Measurements from ENCODE around the gene PLA2G4B.

PLA2G4B gene

DNA sequence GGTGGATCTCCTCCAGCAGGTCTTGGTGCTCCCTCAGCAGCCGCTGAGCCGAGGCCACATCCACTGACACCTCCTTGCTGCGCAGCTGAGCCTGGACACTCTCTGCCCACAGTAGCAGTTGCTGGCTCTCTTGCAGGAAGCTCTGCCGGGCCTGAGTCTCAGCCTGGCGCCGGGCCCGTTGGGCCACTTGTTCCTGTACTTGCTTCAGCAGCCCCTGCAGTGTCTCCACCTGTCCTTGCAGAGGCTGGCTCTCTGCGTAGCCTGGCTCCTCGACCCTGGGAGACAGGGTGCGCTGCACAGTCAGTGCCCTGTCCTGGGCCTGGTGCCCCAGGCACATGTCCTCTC, 39.7 kb downstream of the PLA2G4B start:
- no peaks in the 10 kb centered on the region for H3K36me3 ChIP-seq (ENCODE audit: insufficient read depth)
- H3K79me2 ChIP-seq (ENCODE audit: insufficient read depth, low read depth): no peaks in the 10 kb centered on the region
- H3K4me1 ChIP-seq (ENCODE audit: low read depth, poor library complexity, severe bottlenecking): no peaks in the 10 kb centered on the region
- H4K20me1 ChIP-seq (ENCODE audit: insufficient read depth): no peaks in the 10 kb centered on the region
- no peak overlapping the region for H3K4me2 ChIP-seq
- no peak overlapping the region for H2AFZ ChIP-seq (ENCODE audit: low read depth)
- no peak for TF ChIP-seq CTCF (conservative IDR thresholded peaks at IDR 0.05; ENCODE audit: low read depth, low read length)
- H3K27me3 ChIP-seq (ENCODE audit: insufficient read depth, low read depth): peaks cover 15% of the 10 kb centered on the region
- no peak overlapping the region for H3K9ac ChIP-seq
- H3K4me3 ChIP-seq (IDR thresholded peaks at IDR 0.05; ENCODE audit: insufficient read depth, low read depth, low read length): no peak overlapping the region
- H3K27ac ChIP-seq: no peak overlapping the region

DNA sequence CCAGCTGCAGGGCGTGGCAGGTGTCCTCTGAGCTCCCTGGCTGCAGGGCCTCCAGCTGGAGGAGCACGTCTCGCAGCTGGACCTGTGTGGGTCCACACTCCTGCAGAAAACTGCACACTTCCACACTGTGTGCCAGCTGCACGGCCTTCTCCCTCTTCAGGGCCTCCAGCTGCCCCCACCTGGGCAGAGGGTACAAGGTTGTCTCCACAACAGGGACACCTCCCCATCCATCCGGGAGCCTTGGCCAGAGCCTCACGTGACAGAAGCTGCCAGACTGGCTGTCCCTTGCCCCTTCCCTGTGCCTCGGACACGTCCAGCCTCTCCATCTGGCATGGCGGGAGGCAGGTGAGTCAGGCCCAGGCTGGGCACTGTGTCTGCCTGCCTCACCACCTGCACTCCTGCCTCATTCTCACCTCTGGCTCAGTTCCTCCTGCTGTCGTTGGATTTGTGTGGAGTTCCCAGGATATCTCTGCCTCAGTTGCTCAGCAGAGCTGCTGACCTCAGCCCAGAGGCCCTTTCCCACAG, 40.7 kb downstream of the PLA2G4B start:
- no peak for TF ChIP-seq CTCF (conservative IDR thresholded peaks at IDR 0.05; ENCODE audit: low read depth, low read length)
- Histone ChIP-seq H3K4me3 (IDR thresholded peaks at IDR 0.05; ENCODE audit: insufficient read depth, low read depth, low read length) (no peak overlapping the region), H3K27me3 (ENCODE audit: insufficient read depth, low read depth) (peaks cover 5% of the 10 kb centered on the region; the same call in 1 of the 2 replicates), H3K79me2 (ENCODE audit: insufficient read depth, low read depth) (no peaks in the 10 kb centered on the region), H3K4me1 (ENCODE audit: low read depth, poor library complexity, severe bottlenecking) (no peaks in the 10 kb centered on the region), H3K4me2 (no peak overlapping the region), H4K20me1 (ENCODE audit: insufficient read depth) (no peaks in the 10 kb centered on the region), H2AFZ (ENCODE audit: low read depth) (no peak overlapping the region), H3K27ac (no peak overlapping the region), H3K36me3 (ENCODE audit: insufficient read depth) (no peaks in the 10 kb centered on the region), H3K9ac (no peak overlapping the region)

DNA sequence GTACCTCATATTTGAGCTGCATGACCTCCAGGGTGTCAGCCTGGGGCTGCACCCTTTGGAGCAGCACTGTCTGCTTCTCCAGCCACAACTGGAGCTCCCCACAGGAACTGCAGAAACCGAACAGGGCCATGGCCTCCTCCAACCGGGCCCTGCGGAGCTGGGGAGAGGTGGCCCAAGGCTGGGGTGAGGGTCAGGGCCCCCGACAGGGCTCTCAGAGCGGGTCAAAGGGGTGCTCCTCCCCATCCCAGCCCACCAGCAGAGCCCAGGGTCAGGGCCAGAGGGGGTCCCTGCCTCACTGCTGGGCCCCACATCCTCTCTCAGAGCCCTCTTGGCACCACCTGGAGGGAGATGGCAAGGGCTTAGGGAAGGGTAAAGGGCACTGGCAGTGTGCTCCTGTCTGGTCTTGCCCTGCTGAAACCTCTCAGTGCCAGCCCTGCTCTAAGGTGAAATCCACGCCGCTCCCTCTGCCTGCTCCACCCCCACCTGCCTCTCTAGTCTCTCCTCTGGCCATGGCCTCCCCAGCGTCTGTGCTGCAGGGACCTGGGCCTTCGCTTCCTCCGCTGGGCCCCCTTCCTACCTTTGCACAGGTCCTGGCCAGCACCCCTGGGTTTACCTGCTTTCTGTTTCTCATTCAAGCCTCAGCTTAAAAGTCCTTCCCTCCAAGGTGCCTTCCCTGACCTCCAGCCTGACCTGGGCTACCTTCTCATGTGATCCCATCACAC, 41.7 kb downstream of the PLA2G4B start:
- TF ChIP-seq CTCF (conservative IDR thresholded peaks at IDR 0.05; ENCODE audit: low read depth, low read length): no peak
- no peak overlapping the region for H2AFZ ChIP-seq (ENCODE audit: low read depth)

GRCh38 chr15:41881086-41881485, 42.4 kb downstream of the PLA2G4B start:
- no peak overlapping the region for H3K4me3 ChIP-seq (IDR thresholded peaks at IDR 0.05; ENCODE audit: insufficient read depth, low read depth, low read length)
- no peaks in the 10 kb centered on the region for H3K36me3 ChIP-seq (ENCODE audit: insufficient read depth)
- H3K4me1 ChIP-seq (ENCODE audit: low read depth, poor library complexity, severe bottlenecking): no peaks in the 10 kb centered on the region
- H3K27ac ChIP-seq: no peak overlapping the region
- no peaks in the 10 kb centered on the region for H4K20me1 ChIP-seq (ENCODE audit: insufficient read depth)
- no peak overlapping the region for H3K9ac ChIP-seq
- H2AFZ ChIP-seq (ENCODE audit: low read depth): no peak overlapping the region
- no peak for TF ChIP-seq CTCF (conservative IDR thresholded peaks at IDR 0.05; ENCODE audit: low read depth, low read length)
- H3K4me2 ChIP-seq: no peak overlapping the region
- no peaks in the 10 kb centered on the region for H3K27me3 ChIP-seq (ENCODE audit: insufficient read depth, low read depth)
- H3K79me2 ChIP-seq (ENCODE audit: insufficient read depth, low read depth): no peaks in the 10 kb centered on the region

More for the DNA sequence above, 41.7 kb downstream of the PLA2G4B start:
- Histone ChIP-seq H4K20me1 (ENCODE audit: insufficient read depth) (no peaks in the 10 kb centered on the region), H3K27ac (no peak overlapping the region), H3K79me2 (ENCODE audit: insufficient read depth, low read depth) (no peaks in the 10 kb centered on the region), H3K36me3 (ENCODE audit: insufficient read depth) (no peaks in the 10 kb centered on the region), H3K9ac (no peak overlapping the region), H3K27me3 (ENCODE audit: insufficient read depth, low read depth) (no peaks in the 10 kb centered on the region; the same call in 1 of the 2 replicates), H3K4me1 (ENCODE audit: low read depth, poor library complexity, severe bottlenecking) (no peaks in the 10 kb centered on the region), H3K4me2 (no peak overlapping the region), H3K4me3 (IDR thresholded peaks at IDR 0.05; ENCODE audit: insufficient read depth, low read depth, low read length) (no peak overlapping the region)
